ENCODE results near the gene CARD11.

CARD11 gene

DNA sequence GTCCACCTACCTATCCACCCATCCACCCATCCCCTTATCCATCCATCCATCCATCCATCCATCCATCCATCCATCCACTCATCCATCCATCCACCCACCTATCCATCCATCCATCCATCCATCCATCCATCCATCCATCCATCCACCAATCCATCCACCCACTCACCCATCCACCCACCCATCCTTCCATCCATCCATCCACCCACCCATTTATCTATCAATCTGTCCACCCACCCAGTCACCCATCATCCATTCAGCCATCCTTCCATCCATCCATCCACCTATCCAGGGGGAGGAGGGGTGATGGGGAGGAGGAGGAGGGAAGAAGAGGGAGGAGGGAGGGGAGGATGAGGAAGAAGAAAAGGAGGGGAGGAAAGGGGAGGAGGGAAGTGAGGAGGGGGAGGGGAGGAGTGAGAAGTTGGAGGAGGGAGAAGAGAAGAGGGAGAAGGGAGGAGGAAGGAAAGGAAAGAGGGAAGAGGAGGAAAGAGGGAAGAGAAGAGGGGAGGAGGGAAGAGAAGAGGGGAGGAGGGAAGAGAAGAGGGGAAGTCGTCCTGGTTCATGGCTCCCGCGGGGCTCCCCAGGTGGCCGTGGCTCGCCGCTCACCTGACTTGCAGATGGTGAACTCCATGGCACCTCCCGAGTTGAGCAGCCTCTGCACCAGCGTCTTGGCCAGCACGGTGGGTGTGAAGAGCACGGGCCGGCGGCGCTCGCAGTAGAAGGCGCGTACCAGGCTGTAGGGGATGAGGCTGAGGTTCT is 130.8 kb downstream of the CARD11 start:
- in situ Hi-C loops (cut with MboI; ENCODE audit: low sequenced_read_pairs), result no loop called here

GRCh38 chr7:2911466-2911865 is 132.2 kb downstream of the CARD11 start:
- in situ Hi-C loops (cut with MboI; ENCODE audit: low sequenced_read_pairs), result no loop called here

GRCh38 chr7:2909471-2910039 is 134.1 kb downstream of the CARD11 start:
- in situ Hi-C loops (cut with MboI; ENCODE audit: low sequenced_read_pairs), result no loop called here

- in situ Hi-C loops (cut with MboI; ENCODE audit: low sequenced_read_pairs), result no loop called here
Measured at GRCh38 chr7:2909043-2909442, 134.6 kb downstream of the CARD11 start.

GRCh38 chr7:2908103-2908683 is 135.5 kb downstream of the CARD11 start:
- in situ Hi-C loops (cut with MboI; ENCODE audit: low sequenced_read_pairs), result no loop called here

GRCh38 chr7:2906197-2906931 is 137.3 kb downstream of the CARD11 start:
- in situ Hi-C loops (cut with MboI; ENCODE audit: low sequenced_read_pairs), result no loop called here

DNA sequence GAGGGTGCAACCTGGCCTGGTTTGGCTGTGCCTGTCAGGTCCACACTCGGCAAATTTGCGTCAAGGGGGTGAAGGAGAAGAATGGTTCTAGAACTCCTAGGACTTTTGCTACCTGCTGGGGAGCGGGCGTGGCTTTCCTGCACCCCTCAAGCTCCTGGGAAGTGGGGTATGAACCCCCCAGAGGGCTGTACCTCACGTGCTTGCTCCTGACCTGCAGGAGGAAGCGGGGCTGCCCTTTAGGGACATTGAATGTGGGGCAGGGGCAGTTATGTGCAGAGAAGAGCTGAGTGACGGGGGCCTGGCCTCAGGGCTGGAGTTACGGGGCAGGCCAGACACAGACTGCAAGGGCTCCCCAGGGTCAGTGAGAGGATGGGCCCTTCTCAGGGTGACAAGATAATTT is 138.2 kb downstream of the CARD11 start:
- in situ Hi-C loops (cut with MboI; ENCODE audit: low sequenced_read_pairs), result no loop called here

GRCh38 chr7:2905027-2905426 is 138.6 kb downstream of the CARD11 start:
- in situ Hi-C loops (cut with MboI; ENCODE audit: low sequenced_read_pairs), result no loop called here

- in situ Hi-C loops (cut with MboI; ENCODE audit: low sequenced_read_pairs), result no loop called here
Measured at GRCh38 chr7:2904202-2904601, 139.5 kb downstream of the CARD11 start.

- in situ Hi-C loops (cut with MboI; ENCODE audit: low sequenced_read_pairs), result no loop called here
Measured at GRCh38 chr7:2903682-2904162, 139.9 kb downstream of the CARD11 start.

DNA sequence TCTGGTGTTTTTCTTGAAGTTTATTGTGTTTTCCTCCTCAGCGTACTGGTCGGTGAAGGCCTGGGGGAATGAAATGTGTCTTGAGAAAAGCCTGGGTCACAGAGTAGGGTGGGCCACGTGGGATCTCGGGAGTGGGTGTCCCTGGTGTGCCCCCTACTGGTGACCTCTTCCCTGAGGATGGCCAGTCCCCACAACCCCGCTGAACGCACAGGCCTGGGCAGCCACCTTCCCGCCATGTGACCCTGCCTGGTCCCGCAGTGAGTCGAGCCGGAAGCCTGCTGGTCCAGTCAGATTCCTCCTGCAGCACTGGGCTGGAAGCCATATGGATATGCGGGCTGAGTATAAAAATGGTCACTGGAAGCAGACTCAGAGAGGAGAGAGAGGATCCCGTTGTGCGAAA is 146.6 kb downstream of the CARD11 start:
- in situ Hi-C loops (cut with MboI; ENCODE audit: low sequenced_read_pairs), result loop anchor here (10.0 kb wide), 1 partner anchor 258 kb away; no protein-coding TSS in a partner anchor

DNA sequence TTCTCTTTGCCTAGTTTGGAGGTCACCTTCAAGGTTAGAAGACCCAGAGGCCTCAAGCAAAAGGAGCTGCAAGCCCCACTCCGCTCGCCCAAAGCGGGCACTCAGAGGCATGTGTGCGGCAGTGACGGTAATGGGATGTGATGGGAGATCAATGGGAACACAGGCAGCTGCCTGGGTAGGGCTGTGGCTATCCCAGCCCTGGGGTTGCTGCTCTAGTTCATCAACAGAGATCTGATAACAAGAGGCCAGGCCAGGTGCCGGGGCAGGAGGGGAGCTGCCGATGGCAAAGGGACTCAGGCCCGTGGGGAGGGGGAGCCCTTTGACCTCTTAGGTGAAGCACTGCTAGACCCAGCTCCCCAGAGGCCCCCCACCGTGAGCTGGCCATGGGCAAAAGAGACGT is 147.5 kb downstream of the CARD11 start:
- in situ Hi-C loops (cut with MboI; ENCODE audit: low sequenced_read_pairs), result loop anchor here (10.0 kb wide), 1 partner anchor 259 kb away; no protein-coding TSS in a partner anchor

GRCh38 chr7:2894118-2894940 is 149.3 kb downstream of the CARD11 start:
- in situ Hi-C loops (cut with MboI; ENCODE audit: low sequenced_read_pairs), result loop anchor here (10.0 kb wide), 1 partner anchor 260 kb away; no protein-coding TSS in a partner anchor

GRCh38 chr7:2893411-2893861 is 150.2 kb downstream of the CARD11 start:
- in situ Hi-C loops (cut with MboI; ENCODE audit: low sequenced_read_pairs), result loop anchor here (10.0 kb wide), 1 partner anchor 261 kb away; no protein-coding TSS in a partner anchor

- in situ Hi-C loops (cut with MboI; ENCODE audit: low sequenced_read_pairs), result loop anchor here (10.0 kb wide), 1 partner anchor 262 kb away; no protein-coding TSS in a partner anchor
Measured at GRCh38 chr7:2892549-2892948, 151.1 kb downstream of the CARD11 start.

GRCh38 chr7:2887816-2888215 is 155.9 kb downstream of the CARD11 start:
- in situ Hi-C loops (cut with MboI; ENCODE audit: low sequenced_read_pairs), result no loop called here

DNA sequence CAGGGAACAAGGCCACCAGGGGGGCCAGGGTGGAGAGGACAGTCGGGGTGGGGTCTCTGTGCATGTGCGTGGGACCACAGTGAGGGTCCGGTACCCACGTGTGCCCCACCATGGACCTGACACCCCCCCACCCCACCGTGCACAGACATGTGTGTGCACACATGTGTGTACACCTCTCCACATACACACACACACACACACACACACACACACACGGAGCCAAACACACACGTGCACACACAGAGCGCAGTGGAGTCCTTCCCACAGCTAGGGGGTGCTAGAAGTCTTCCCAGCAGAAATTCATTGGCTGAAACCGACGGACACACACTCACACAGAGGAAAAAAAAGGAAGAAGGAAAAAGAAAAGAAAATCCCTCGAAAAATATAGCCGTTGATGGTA is 156.8 kb downstream of the CARD11 start:
- in situ Hi-C loops (cut with MboI; ENCODE audit: low sequenced_read_pairs), result no loop called here

DNA sequence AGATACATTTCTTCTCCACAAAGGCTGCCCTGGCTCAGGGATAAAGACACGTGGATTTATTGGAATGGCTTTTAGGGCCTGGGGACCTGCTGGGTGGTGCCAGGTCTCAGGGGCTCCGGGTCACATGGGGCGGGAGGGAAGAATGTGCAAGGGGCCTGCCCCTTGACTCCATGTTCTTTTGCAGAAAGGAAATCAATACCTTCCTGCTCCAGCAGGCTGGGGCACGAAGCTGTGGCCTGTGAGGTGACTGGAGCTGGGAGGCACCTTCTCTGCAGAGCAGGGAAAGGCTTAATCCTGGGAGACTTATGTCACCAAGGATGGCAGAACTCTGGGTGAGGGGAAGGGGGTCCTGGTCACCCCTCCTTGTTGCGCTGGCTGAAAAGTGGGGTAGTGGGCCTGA is 157.3 kb downstream of the CARD11 start:
- in situ Hi-C loops (cut with MboI; ENCODE audit: low sequenced_read_pairs), result no loop called here

DNA sequence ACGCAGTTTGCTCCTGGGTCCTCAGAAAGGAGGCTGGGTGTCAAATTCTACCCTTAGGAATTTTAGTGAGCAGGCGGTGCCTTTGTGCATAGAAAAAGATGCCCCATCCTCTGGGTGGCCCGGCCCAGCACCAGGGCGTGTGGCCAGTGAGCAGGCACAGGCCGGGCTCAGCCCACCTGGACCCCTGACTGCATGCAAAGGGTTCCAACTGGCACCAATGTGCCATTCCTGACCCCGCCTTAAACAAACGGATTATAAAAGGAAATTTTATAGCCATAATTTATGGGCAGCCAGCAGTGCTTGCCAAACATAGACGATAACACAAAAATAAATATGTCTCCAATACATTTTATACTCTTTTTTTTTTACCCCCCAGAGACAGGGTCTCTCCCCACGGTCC is 159.5 kb downstream of the CARD11 start:
- in situ Hi-C loops (cut with MboI; ENCODE audit: low sequenced_read_pairs), result no loop called here

- in situ Hi-C loops (cut with MboI; ENCODE audit: low sequenced_read_pairs), result no loop called here
Measured at GRCh38 chr7:2883101-2883500, 160.6 kb downstream of the CARD11 start.

Data from HL-60/S4 treated with retinoic acid at 250 ng/mL for 4 days and 3 days (cell line).